Astrocyte (in vitro differentiated cells and primary cell): Measurements from ENCODE around the gene LRRC4C.

ENCODE experiments used
- EZH2 ChIP-seq: IDR thresholded peaks from 2 replicates; pipeline ENCODE4 v1.6.1; 2012; ENCODE audit warnings: mild to moderate bottlenecking, low read length, inconsistent platforms; ENCODE audit not compliant: insufficient read depth
- TF ChIP-seq, protein P1 (sequence below): IDR thresholded peaks from 2 replicates; pipeline ENCODE4 v1.5.1; 2011; ENCODE audit warnings: low read depth, mild to moderate bottlenecking, inconsistent platforms, low read length, moderate library complexity; ENCODE audit not compliant: insufficient read depth

DNA sequence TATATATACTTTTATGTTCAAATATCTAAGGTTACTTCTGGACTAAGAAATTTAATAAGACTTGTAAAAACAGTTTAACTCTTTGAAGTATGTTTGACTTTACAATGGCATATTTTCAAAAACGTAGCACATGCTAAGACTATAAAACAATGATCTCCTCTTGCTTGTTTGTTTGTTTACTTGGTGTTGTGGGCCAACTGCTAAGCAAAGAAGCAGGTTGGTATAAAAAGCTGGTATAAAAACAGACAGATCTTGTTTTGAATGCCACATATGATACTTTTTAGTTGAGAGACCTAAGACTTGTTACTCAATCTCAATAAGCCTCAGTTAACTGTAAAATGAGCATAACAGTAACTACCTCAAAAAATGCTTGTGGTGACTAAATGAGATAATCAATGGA is 1206.3 kb downstream of the LRRC4C start:
- TF ChIP-seq, protein P1, sequence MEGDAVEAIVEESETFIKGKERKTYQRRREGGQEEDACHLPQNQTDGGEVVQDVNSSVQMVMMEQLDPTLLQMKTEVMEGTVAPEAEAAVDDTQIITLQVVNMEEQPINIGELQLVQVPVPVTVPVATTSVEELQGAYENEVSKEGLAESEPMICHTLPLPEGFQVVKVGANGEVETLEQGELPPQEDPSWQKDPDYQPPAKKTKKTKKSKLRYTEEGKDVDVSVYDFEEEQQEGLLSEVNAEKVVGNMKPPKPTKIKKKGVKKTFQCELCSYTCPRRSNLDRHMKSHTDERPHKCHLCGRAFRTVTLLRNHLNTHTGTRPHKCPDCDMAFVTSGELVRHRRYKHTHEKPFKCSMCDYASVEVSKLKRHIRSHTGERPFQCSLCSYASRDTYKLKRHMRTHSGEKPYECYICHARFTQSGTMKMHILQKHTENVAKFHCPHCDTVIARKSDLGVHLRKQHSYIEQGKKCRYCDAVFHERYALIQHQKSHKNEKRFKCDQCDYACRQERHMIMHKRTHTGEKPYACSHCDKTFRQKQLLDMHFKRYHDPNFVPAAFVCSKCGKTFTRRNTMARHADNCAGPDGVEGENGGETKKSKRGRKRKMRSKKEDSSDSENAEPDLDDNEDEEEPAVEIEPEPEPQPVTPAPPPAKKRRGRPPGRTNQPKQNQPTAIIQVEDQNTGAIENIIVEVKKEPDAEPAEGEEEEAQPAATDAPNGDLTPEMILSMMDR = no peak
- TF ChIP-seq EZH2 = no peak
